Right atrium auricular region (tissue), 2 donors: ENCODE measurements around the gene LIPI. TPM values are rescaled to one million over a fixed set of nuclear protein-coding genes. Genes with fewer than 3 reads are reported as not detected.
"Not testable (repeated sequence)": the region's sequence is repeated elsewhere in the genome, so short reads cannot be mapped to it uniquely, and the experiment has no call there.

ENCODE experiments used
- DNase-seq: peaks from one replicate; pipeline ENCODE4 v3.0.0-alpha.2; 2019; ENCODE audit warnings: low spot score
- H3K27ac ChIP-seq, 2 donors: fragments of 200-600 bp; sonication (generic); 1 replicate in 1 of 2; 2 replicates in 1 of 2; pipeline ENCODE4 v1.5.1; 2016 to 2019
- H3K27me3 ChIP-seq, 2 donors: fragments of 200-600 bp; sonication (generic); one replicate each; pipeline versions ENCODE4 v1.5.1 to v1.6.0; 2017 to 2019
- H3K36me3 ChIP-seq: fragments of 200-600 bp; sonication (generic); one replicate; pipeline ENCODE4 v1.5.1; 2016
- H3K4me1 ChIP-seq, 2 donors: fragments of 200-600 bp; sonication (generic); one replicate each; pipeline versions ENCODE4 v1.5.1 to v1.6.0; 2017 to 2019
- H3K4me3 ChIP-seq, 2 donors: fragments of 200-600 bp; sonication (generic); 1 replicate in 1 of 2; 2 replicates in 1 of 2; pipeline ENCODE4 v1.5.1; 2017 to 2019; ENCODE audit warnings: mild to moderate bottlenecking in 1 of 2, moderate library complexity in 1 of 2
- H3K9me3 ChIP-seq, 2 donors: fragments of 200-600 bp; sonication (generic); one replicate each; pipeline ENCODE4 v1.5.1; 2019
- CTCF ChIP-seq, 2 donors: fragments of 200-600 bp; sonication (generic); IDR thresholded peaks; one replicate each; pipeline ENCODE4 v1.5.1; 2019; ENCODE audit warnings: antibody characterized with exemption in 2 of 2
- total RNA-seq, 2 donors: library from RNA; depleted of rRNA; stranded (reverse); fragments of >200 nt; gene quantifications; one replicate each; pipeline ENCODE4 v1.1.0, GENCODE V29; 2016

Gene LIPI
- total RNA-seq, 2 donors from 2014 or later: not detected

GRCh38 chr21:14096172-14096571 is 114.6 kb downstream of the LIPI start:
- H3K9me3 ChIP-seq: no peaks in the 10 kb centered on the region
- H3K27ac ChIP-seq: no peak overlapping the region
- DNase-seq: no peak

GRCh38 chr21:14095056-14095455 is 115.7 kb downstream of the LIPI start:
- no peaks in the 10 kb centered on the region for H3K36me3 ChIP-seq
- H3K27me3 ChIP-seq: no peaks in the 10 kb centered on the region
- H3K4me3 ChIP-seq: no peak overlapping the region
- no peak for DNase-seq
- H3K4me1 ChIP-seq: no peaks in the 10 kb centered on the region
- no peak for TF ChIP-seq CTCF (IDR thresholded peaks at IDR 0.05)
- H3K9me3 ChIP-seq: no peaks in the 10 kb centered on the region
- no peak overlapping the region for H3K27ac ChIP-seq

More at GRCh38 chr21:14096172-14096571, 114.6 kb downstream of the LIPI start:
- Histone ChIP-seq H3K4me1 (no peaks in the 10 kb centered on the region), H3K36me3 (no peaks in the 10 kb centered on the region), H3K4me3 (no peak overlapping the region), H3K27me3 (no peaks in the 10 kb centered on the region)
- no peak for TF ChIP-seq CTCF (IDR thresholded peaks at IDR 0.05)

GRCh38 chr21:14092834-14093560 is 117.8 kb downstream of the LIPI start:
- no peaks in the 10 kb centered on the region for H3K4me1 ChIP-seq
- DNase-seq: peak; percentile 32
- no peaks in the 10 kb centered on the region for H3K27me3 ChIP-seq
- H3K4me3 ChIP-seq: no peak overlapping the region
- no peaks in the 10 kb centered on the region for H3K9me3 ChIP-seq
- no peaks in the 10 kb centered on the region for H3K36me3 ChIP-seq
- H3K27ac ChIP-seq: no peak overlapping the region
- no peak for TF ChIP-seq CTCF (IDR thresholded peaks at IDR 0.05)

GRCh38 chr21:14090184-14090583 is 120.6 kb downstream of the LIPI start:
- H3K27ac ChIP-seq, H3K4me1 ChIP-seq, H3K4me3 ChIP-seq, H3K27me3 ChIP-seq, H3K9me3 ChIP-seq, H3K36me3 ChIP-seq: not testable (repeated sequence)
- peak; percentile 1 for DNase-seq

- no peak for TF ChIP-seq CTCF (IDR thresholded peaks at IDR 0.05)
- H3K4me1 ChIP-seq: no peaks in the 10 kb centered on the region
- H3K27me3 ChIP-seq: no peaks in the 10 kb centered on the region
- H3K36me3 ChIP-seq: no peaks in the 10 kb centered on the region
- DNase-seq: peak; percentile 42
- H3K27ac ChIP-seq: no peak overlapping the region
- no peaks in the 10 kb centered on the region for H3K9me3 ChIP-seq
- H3K4me3 ChIP-seq: no peak overlapping the region
Measured at GRCh38 chr21:14088391-14088790, 122.4 kb downstream of the LIPI start.

GRCh38 chr21:14086553-14086952 is 124.2 kb downstream of the LIPI start:
- no peaks in the 10 kb centered on the region for H3K27me3 ChIP-seq
- H3K36me3 ChIP-seq: no peaks in the 10 kb centered on the region
- H3K4me3 ChIP-seq: no peak overlapping the region
- no peaks in the 10 kb centered on the region for H3K9me3 ChIP-seq
- no peak overlapping the region for H3K27ac ChIP-seq
- no peak for DNase-seq
- TF ChIP-seq CTCF (IDR thresholded peaks at IDR 0.05): no peak
- H3K4me1 ChIP-seq: no peaks in the 10 kb centered on the region
